IgD-negative memory B cell (primary cell): ENCODE measurements around the gene PLXNB1. TPM values are rescaled to one million over a fixed set of nuclear protein-coding genes. Genes with fewer than 3 reads are reported as not detected.
A peak's percentile ranks its signal among the peaks of the same experiment; 100 is the strongest.
"Not testable (repeated sequence)": the region's sequence is repeated elsewhere in the genome, so short reads cannot be mapped to it uniquely, and the experiment has no call there.

ENCODE experiments used
- H3K27ac Mint-ChIP-seq, 3 donors: one replicate each; pipeline ENCODE4 v1.8.0; 2020 to 2022; ENCODE audit warnings: mild to moderate bottlenecking in 3 of 3, mixed read lengths in 3 of 3, moderate library complexity in 1 of 3
- H3K27me3 Mint-ChIP-seq: one replicate; pipeline ENCODE4 v1.8.0; 2021; ENCODE audit warnings: mixed read lengths
- H3K36me3 Mint-ChIP-seq: one replicate; pipeline ENCODE4 v1.8.0; 2020; ENCODE audit warnings: mild to moderate bottlenecking, mixed read lengths
- H3K4me1 Mint-ChIP-seq, 3 donors: one replicate each; pipeline ENCODE4 v1.8.0; 2020 to 2022; ENCODE audit warnings: mixed read lengths in 3 of 3, mild to moderate bottlenecking in 1 of 3
- H3K4me3 Mint-ChIP-seq, 4 donors: one replicate each; pipeline ENCODE4 v1.8.0; 2020 to 2022; ENCODE audit warnings: mild to moderate bottlenecking in 4 of 4, mixed read lengths in 4 of 4, moderate library complexity in 3 of 4
- H3K9me3 Mint-ChIP-seq, 3 donors: one replicate each; pipeline ENCODE4 v1.8.0; 2020 to 2021; ENCODE audit warnings: mixed read lengths in 3 of 3, mild to moderate bottlenecking in 1 of 3
- polyA plus RNA-seq: library from polyadenylated mRNA; unstranded; fragments of 300-500 nt; fragmentation: Illumina TruSeq; gene quantifications from one replicate; pipeline ENCODE4 v1.2.3, GENCODE V29; 2021

The PLXNB1 gene
- polyA plus RNA-seq, 1 donor from 2014 or later: not detected

- Mint-ChIP-seq H3K4me1 (peaks cover 0 to 2% (median 0%) of the 10 kb centered on the region in 3 donors), H3K27ac (no peak overlapping the region)
Observed at GRCh38 chr3:48403533-48404439, 26.1 kb downstream of the PLXNB1 start.

GRCh38 chr3:48402907-48403306, 27.0 kb downstream of the PLXNB1 start:
- no peak overlapping the region for H3K4me3 Mint-ChIP-seq
- H3K36me3 Mint-ChIP-seq: no peaks in the 10 kb centered on the region
- H3K27ac Mint-ChIP-seq: no peak overlapping the region
- H3K9me3 Mint-ChIP-seq: no peaks in the 10 kb centered on the region
- H3K27me3 Mint-ChIP-seq: no peaks in the 10 kb centered on the region
- H3K4me1 Mint-ChIP-seq: no peaks in the 10 kb centered on the region

More at GRCh38 chr3:48403533-48404439, 26.1 kb downstream of the PLXNB1 start:
- H3K9me3 Mint-ChIP-seq: no peaks in the 10 kb centered on the region
- H3K4me3 Mint-ChIP-seq: no peak overlapping the region
- no peaks in the 10 kb centered on the region for H3K36me3 Mint-ChIP-seq
- no peaks in the 10 kb centered on the region for H3K27me3 Mint-ChIP-seq

- no peak overlapping the region for H3K4me3 Mint-ChIP-seq
- no peaks in the 10 kb centered on the region for H3K27me3 Mint-ChIP-seq
- no peaks in the 10 kb centered on the region for H3K4me1 Mint-ChIP-seq
- no peaks in the 10 kb centered on the region for H3K9me3 Mint-ChIP-seq
- H3K27ac Mint-ChIP-seq: no peak overlapping the region
- no peaks in the 10 kb centered on the region for H3K36me3 Mint-ChIP-seq
Observed at GRCh38 chr3:48402281-48402732, 27.6 kb downstream of the PLXNB1 start.

- not testable (repeated sequence) for H3K27me3 Mint-ChIP-seq, H3K4me3 Mint-ChIP-seq, H3K9me3 Mint-ChIP-seq, H3K27ac Mint-ChIP-seq, H3K36me3 Mint-ChIP-seq, H3K4me1 Mint-ChIP-seq
Observed at GRCh38 chr3:48401434-48401901, 28.4 kb downstream of the PLXNB1 start.

GRCh38 chr3:48400824-48401433, 29.0 kb downstream of the PLXNB1 start:
- Mint-ChIP-seq H3K9me3 (no peaks in the 10 kb centered on the region), H3K27ac (peak overlapping the region in 1 of 3 donors; percentile 92), H3K36me3 (peaks cover 1% of the 10 kb centered on the region), H3K4me3 (no peak overlapping the region), H3K4me1 (no peaks in the 10 kb centered on the region), H3K27me3 (no peaks in the 10 kb centered on the region)

GRCh38 chr3:48399387-48400172, 30.3 kb downstream of the PLXNB1 start:
- no peaks in the 10 kb centered on the region for H3K27me3 Mint-ChIP-seq
- H3K4me1 Mint-ChIP-seq: no peaks in the 10 kb centered on the region
- H3K4me3 Mint-ChIP-seq: peak overlapping the region in 1 of 4 donors; percentile 27
- peaks cover 1% of the 10 kb centered on the region for H3K36me3 Mint-ChIP-seq
- no peaks in the 10 kb centered on the region for H3K9me3 Mint-ChIP-seq
- no peak overlapping the region for H3K27ac Mint-ChIP-seq

- Mint-ChIP-seq H3K9me3 (no peaks in the 10 kb centered on the region), H3K27ac (no peak overlapping the region), H3K27me3 (no peaks in the 10 kb centered on the region), H3K4me1 (no peaks in the 10 kb centered on the region), H3K4me3 (no peak overlapping the region), H3K36me3 (peaks cover 1% of the 10 kb centered on the region)
Observed at GRCh38 chr3:48398701-48399386, 31.0 kb downstream of the PLXNB1 start.

- H3K36me3 Mint-ChIP-seq: peaks cover 1% of the 10 kb centered on the region
- no peak overlapping the region for H3K27ac Mint-ChIP-seq
- H3K4me3 Mint-ChIP-seq: peak overlapping the region in 1 of 4 donors; percentile 11
- no peaks in the 10 kb centered on the region for H3K9me3 Mint-ChIP-seq
- no peaks in the 10 kb centered on the region for H3K27me3 Mint-ChIP-seq
- no peaks in the 10 kb centered on the region for H3K4me1 Mint-ChIP-seq
Observed at GRCh38 chr3:48397767-48398681, 31.9 kb downstream of the PLXNB1 start.

- Mint-ChIP-seq H3K27ac (no peak overlapping the region), H3K4me3 (no peak overlapping the region), H3K9me3 (no peaks in the 10 kb centered on the region), H3K27me3 (peaks cover 11% of the 10 kb centered on the region), H3K36me3 (peaks cover 1% of the 10 kb centered on the region), H3K4me1 (no peaks in the 10 kb centered on the region)
Observed at GRCh38 chr3:48395714-48396113, 34.2 kb downstream of the PLXNB1 start.

- H3K27ac Mint-ChIP-seq: no peak overlapping the region
- no peaks in the 10 kb centered on the region for H3K9me3 Mint-ChIP-seq
- H3K4me3 Mint-ChIP-seq: no peak overlapping the region
- no peaks in the 10 kb centered on the region for H3K4me1 Mint-ChIP-seq
- peaks cover 1% of the 10 kb centered on the region for H3K36me3 Mint-ChIP-seq
- peaks cover 14% of the 10 kb centered on the region for H3K27me3 Mint-ChIP-seq
Observed at GRCh38 chr3:48394391-48394790, 35.5 kb downstream of the PLXNB1 start.

- peaks cover 18% of the 10 kb centered on the region for H3K27me3 Mint-ChIP-seq
- H3K36me3 Mint-ChIP-seq: no peaks in the 10 kb centered on the region
- H3K27ac Mint-ChIP-seq: no peak overlapping the region
- no peaks in the 10 kb centered on the region for H3K4me1 Mint-ChIP-seq
- H3K4me3 Mint-ChIP-seq: no peak overlapping the region
- H3K9me3 Mint-ChIP-seq: peaks cover 0 to 3% (median 0%) of the 10 kb centered on the region in 3 donors
Observed at GRCh38 chr3:48388966-48389365, 40.9 kb downstream of the PLXNB1 start.

GRCh38 chr3:48387634-48388033, 42.3 kb downstream of the PLXNB1 start:
- Mint-ChIP-seq H3K27ac (no peak overlapping the region), H3K27me3 (peaks cover 17% of the 10 kb centered on the region), H3K4me1 (no peaks in the 10 kb centered on the region), H3K36me3 (no peaks in the 10 kb centered on the region), H3K4me3 (no peak overlapping the region), H3K9me3 (peaks cover 0 to 3% (median 0%) of the 10 kb centered on the region in 3 donors)

GRCh38 chr3:48372862-48373435, 56.9 kb downstream of the PLXNB1 start:
- Mint-ChIP-seq H3K9me3 (no peaks in the 10 kb centered on the region), H3K27me3 (peaks cover 2% of the 10 kb centered on the region), H3K4me3 (no peak overlapping the region), H3K27ac (no peak overlapping the region), H3K4me1 (no peaks in the 10 kb centered on the region), H3K36me3 (no peaks in the 10 kb centered on the region)
